Trophoblast cell (in vitro differentiated cells and primary cell): Measurements from ENCODE around the gene APPBP2.

Experiments
- DNase-seq, 2 donors: peaks; one replicate each; pipeline ENCODE4 v3.0.0-alpha.2; 2016
- H2AFZ ChIP-seq: 2 replicates; pipeline ENCODE4 v1.6.1; 2013; ENCODE audit warnings: low read length, moderate library complexity, mild to moderate bottlenecking; ENCODE audit not compliant: insufficient read depth, poor library complexity
- H2AK5ac ChIP-seq: 2 replicates; pipeline ENCODE4 v1.6.1; 2013; ENCODE audit warnings: mild to moderate bottlenecking, low read length
- H2BK120ac ChIP-seq: 2 replicates; pipeline ENCODE4 v1.6.1; 2013; ENCODE audit warnings: low read length, mild to moderate bottlenecking, moderate library complexity; ENCODE audit not compliant: insufficient read depth, poor library complexity
- H2BK12ac ChIP-seq: 2 replicates; pipeline ENCODE4 v1.6.1; 2013; ENCODE audit warnings: mild to moderate bottlenecking, low read length, moderate library complexity
- H2BK5ac ChIP-seq: 2 replicates; pipeline ENCODE4 v1.6.1; 2013; ENCODE audit warnings: low read length, low read depth, moderate library complexity, mild to moderate bottlenecking; ENCODE audit not compliant: poor library complexity
- H3K14ac ChIP-seq: 2 replicates; pipeline ENCODE4 v1.6.1; 2013; ENCODE audit warnings: mild to moderate bottlenecking, low read length
- H3K18ac ChIP-seq: 2 replicates; pipeline ENCODE4 v1.6.1; 2013; ENCODE audit warnings: mild to moderate bottlenecking, low read length
- H3K23ac ChIP-seq: 2 replicates; pipeline ENCODE4 v1.6.1; 2013; ENCODE audit warnings: low read length
- H3K27ac ChIP-seq: 2 replicates; pipeline ENCODE4 v1.5.1; 2013; ENCODE audit warnings: low read depth, mild to moderate bottlenecking, inconsistent platforms, low read length, moderate library complexity
- H3K27me3 ChIP-seq: 2 replicates; pipeline ENCODE4 v1.6.1; 2013; ENCODE audit warnings: inconsistent platforms, mild to moderate bottlenecking, low read length, moderate library complexity; ENCODE audit not compliant: insufficient read depth
- H3K36me3 ChIP-seq, 2 experiments: 1 replicate in 1 of 2; 2 replicates in 1 of 2; pipeline ENCODE4 v1.6.1; 2013; ENCODE audit warnings: low read length in 2 of 2, mild to moderate bottlenecking in 2 of 2, moderate library complexity in 1 of 2; ENCODE audit not compliant: insufficient read depth in 2 of 2, control insufficient read depth in 1 of 2
- H3K4ac ChIP-seq: 2 replicates; pipeline ENCODE4 v1.6.1; 2013; ENCODE audit warnings: low read depth, mild to moderate bottlenecking, low read length, moderate library complexity
- H3K4me1 ChIP-seq, 2 experiments: 1 replicate in 1 of 2; 2 replicates in 1 of 2; pipeline ENCODE4 v1.6.1; 2013; ENCODE audit warnings: low read length in 2 of 2, mild to moderate bottlenecking in 2 of 2, moderate library complexity in 1 of 2; ENCODE audit not compliant: insufficient read depth in 2 of 2, control insufficient read depth in 1 of 2
- H3K4me2 ChIP-seq: 2 replicates; pipeline ENCODE4 v1.6.1; 2013; ENCODE audit warnings: inconsistent platforms, mild to moderate bottlenecking, low read length, moderate library complexity
- H3K4me3 ChIP-seq: 2 replicates; pipeline ENCODE4 v1.5.1; 2013; ENCODE audit warnings: mild to moderate bottlenecking, low read depth, low read length, inconsistent platforms
- H3K79me1 ChIP-seq: one replicate; pipeline ENCODE4 v1.6.1; 2013; ENCODE audit warnings: low read length
- H3K79me2 ChIP-seq: 2 replicates; pipeline ENCODE4 v1.6.1; 2013; ENCODE audit warnings: low read length, mild to moderate bottlenecking; ENCODE audit not compliant: control insufficient read depth, insufficient read depth, poor library complexity
- H3K9ac ChIP-seq: 2 replicates; pipeline ENCODE4 v1.6.1; 2013; ENCODE audit warnings: mild to moderate bottlenecking, low read length
- H3K9me3 ChIP-seq: 2 replicates; pipeline ENCODE4 v1.6.1; 2013; ENCODE audit warnings: low read depth, mild to moderate bottlenecking, control low read depth, inconsistent platforms, low read length; ENCODE audit not compliant: insufficient read depth
- H4K12ac ChIP-seq: 2 replicates; pipeline ENCODE4 v1.6.1; 2013; ENCODE audit warnings: low read depth, mild to moderate bottlenecking, low read length, moderate library complexity
- H4K8ac ChIP-seq: 2 replicates; pipeline ENCODE4 v1.6.1; 2013; ENCODE audit warnings: low read depth, mild to moderate bottlenecking, low read length, moderate library complexity
- H4K91ac ChIP-seq: one replicate; pipeline ENCODE4 v1.6.1; 2013; ENCODE audit warnings: low read depth, mild to moderate bottlenecking, low read length, moderate library complexity
- WGBS: extraction: QIAGEN DNeasy Blood & Tissue Kit; methylation state at CpG from one replicate; pipeline ENCODE4 v1.1.7; 2013; ENCODE audit warnings: missing lambda C conversion rate; ENCODE audit not compliant: insufficient read length, insufficient coverage; ENCODE audit errors: extremely low coverage; 5-methylcytosine and 5-hydroxymethylcytosine counted together

APPBP2 gene

GRCh38 chr17:60473788-60474187 lies 52.3 kb downstream of the APPBP2 start:
- no peaks in the 10 kb centered on the region for H3K4me1 ChIP-seq
- DNase-seq = no peak
- no peak overlapping the region for H2AK5ac ChIP-seq
- H4K8ac ChIP-seq = no peak overlapping the region
- no peaks in the 10 kb centered on the region for H3K9me3 ChIP-seq
- no peak overlapping the region for H3K4me2 ChIP-seq
- no peak overlapping the region for H3K4ac ChIP-seq
- H3K27me3 ChIP-seq = no peaks in the 10 kb centered on the region
- no peaks in the 10 kb centered on the region for H3K79me1 ChIP-seq
- H3K14ac ChIP-seq = no peak overlapping the region
- H4K91ac ChIP-seq = no peak overlapping the region
- peaks cover 6 to 11% of the 10 kb centered on the region in 2 experiments for H3K36me3 ChIP-seq
- H3K27ac ChIP-seq = no peak overlapping the region
- H3K23ac ChIP-seq = no peak overlapping the region
- H3K4me3 ChIP-seq = no peak overlapping the region
- no peaks in the 10 kb centered on the region for H3K79me2 ChIP-seq
- H3K9ac ChIP-seq = no peak overlapping the region
- no peak overlapping the region for H3K18ac ChIP-seq
- no peak overlapping the region for H2BK12ac ChIP-seq
- H2BK5ac ChIP-seq = no peak overlapping the region
- H2BK120ac ChIP-seq = no peak overlapping the region
- no peak overlapping the region for H2AFZ ChIP-seq
- H4K12ac ChIP-seq = no peak overlapping the region

- Histone ChIP-seq H3K14ac (no peak overlapping the region), H3K4me1 (no peaks in the 10 kb centered on the region), H2AFZ (no peak overlapping the region), H2BK12ac (no peak overlapping the region), H3K79me2 (no peaks in the 10 kb centered on the region), H4K12ac (no peak overlapping the region), H3K79me1 (no peaks in the 10 kb centered on the region), H4K91ac (no peak overlapping the region), H3K9me3 (no peaks in the 10 kb centered on the region), H3K23ac (no peak overlapping the region), H3K4me3 (no peak overlapping the region), H3K4me2 (no peak overlapping the region), H3K18ac (no peak overlapping the region), H2BK5ac (no peak overlapping the region), H2AK5ac (no peak overlapping the region), H3K27ac (no peak overlapping the region), H4K8ac (no peak overlapping the region), H3K36me3 (peaks cover 6 to 8% of the 10 kb centered on the region in 2 experiments), H3K9ac (no peak overlapping the region), H3K27me3 (no peaks in the 10 kb centered on the region), H2BK120ac (no peak overlapping the region), H3K4ac (no peak overlapping the region)
- no CpG with 5 or more reads among the region's 1 CpG for WGBS
- no peak for DNase-seq
These were observed 53.6 kb downstream of the APPBP2 start for GRCh38 chr17:60472449-60472848.

- no peaks in the 10 kb centered on the region for H3K9me3 ChIP-seq
- H2BK5ac ChIP-seq = no peak overlapping the region
- no peak overlapping the region for H3K23ac ChIP-seq
- no peaks in the 10 kb centered on the region for H3K4me1 ChIP-seq
- H2AK5ac ChIP-seq = no peak overlapping the region
- no CpG with 5 or more reads among the region's 4 CpGs for WGBS
- H3K36me3 ChIP-seq = peaks cover 6 to 8% of the 10 kb centered on the region in 2 experiments
- no peak overlapping the region for H3K4me3 ChIP-seq
- no peak overlapping the region for H2AFZ ChIP-seq
- no peaks in the 10 kb centered on the region for H3K79me1 ChIP-seq
- H3K79me2 ChIP-seq = no peaks in the 10 kb centered on the region
- H3K9ac ChIP-seq = no peak overlapping the region
- no peaks in the 10 kb centered on the region for H3K27me3 ChIP-seq
- no peak overlapping the region for H3K14ac ChIP-seq
- no peak overlapping the region for H3K4ac ChIP-seq
- no peak overlapping the region for H4K91ac ChIP-seq
- H3K27ac ChIP-seq = no peak overlapping the region
- H3K4me2 ChIP-seq = no peak overlapping the region
- H3K18ac ChIP-seq = no peak overlapping the region
- H2BK120ac ChIP-seq = no peak overlapping the region
- no peak for DNase-seq
- H4K12ac ChIP-seq = no peak overlapping the region
- H2BK12ac ChIP-seq = no peak overlapping the region
- H4K8ac ChIP-seq = no peak overlapping the region
These were observed 54.6 kb downstream of the APPBP2 start for GRCh38 chr17:60471451-60471850.

- H2BK120ac ChIP-seq = no peak overlapping the region
- no peak overlapping the region for H2BK5ac ChIP-seq
- no peaks in the 10 kb centered on the region for H3K4me1 ChIP-seq
- H4K8ac ChIP-seq = no peak overlapping the region
- no peak overlapping the region for H3K4me3 ChIP-seq
- no peak overlapping the region for H4K12ac ChIP-seq
- no peaks in the 10 kb centered on the region for H3K79me1 ChIP-seq
- H3K9me3 ChIP-seq = no peaks in the 10 kb centered on the region
- H2AK5ac ChIP-seq = no peak overlapping the region
- no peak overlapping the region for H3K9ac ChIP-seq
- no peak overlapping the region for H3K18ac ChIP-seq
- no peak overlapping the region for H3K27ac ChIP-seq
- H3K14ac ChIP-seq = no peak overlapping the region
- H2BK12ac ChIP-seq = no peak overlapping the region
- no peak overlapping the region for H2AFZ ChIP-seq
- H3K4ac ChIP-seq = no peak overlapping the region
- no peak overlapping the region for H3K23ac ChIP-seq
- no peak overlapping the region for H3K4me2 ChIP-seq
- no peaks in the 10 kb centered on the region for H3K27me3 ChIP-seq
- no peak overlapping the region for H4K91ac ChIP-seq
- H3K79me2 ChIP-seq = no peaks in the 10 kb centered on the region
- no peak for DNase-seq
- peaks cover 11 to 16% of the 10 kb centered on the region in 2 experiments for H3K36me3 ChIP-seq
These were observed 57.7 kb downstream of the APPBP2 start for GRCh38 chr17:60468371-60468770.
